Measurements from ENCODE around the gene NOVA2.

NOVA2 gene

GRCh38 chr19:45962021-45962420, 11.6 kb downstream of the NOVA2 start:
- TF ChIP-seq, protein P1, sequence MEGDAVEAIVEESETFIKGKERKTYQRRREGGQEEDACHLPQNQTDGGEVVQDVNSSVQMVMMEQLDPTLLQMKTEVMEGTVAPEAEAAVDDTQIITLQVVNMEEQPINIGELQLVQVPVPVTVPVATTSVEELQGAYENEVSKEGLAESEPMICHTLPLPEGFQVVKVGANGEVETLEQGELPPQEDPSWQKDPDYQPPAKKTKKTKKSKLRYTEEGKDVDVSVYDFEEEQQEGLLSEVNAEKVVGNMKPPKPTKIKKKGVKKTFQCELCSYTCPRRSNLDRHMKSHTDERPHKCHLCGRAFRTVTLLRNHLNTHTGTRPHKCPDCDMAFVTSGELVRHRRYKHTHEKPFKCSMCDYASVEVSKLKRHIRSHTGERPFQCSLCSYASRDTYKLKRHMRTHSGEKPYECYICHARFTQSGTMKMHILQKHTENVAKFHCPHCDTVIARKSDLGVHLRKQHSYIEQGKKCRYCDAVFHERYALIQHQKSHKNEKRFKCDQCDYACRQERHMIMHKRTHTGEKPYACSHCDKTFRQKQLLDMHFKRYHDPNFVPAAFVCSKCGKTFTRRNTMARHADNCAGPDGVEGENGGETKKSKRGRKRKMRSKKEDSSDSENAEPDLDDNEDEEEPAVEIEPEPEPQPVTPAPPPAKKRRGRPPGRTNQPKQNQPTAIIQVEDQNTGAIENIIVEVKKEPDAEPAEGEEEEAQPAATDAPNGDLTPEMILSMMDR (IDR thresholded peaks at IDR 0.05; ENCODE audit: insufficient read depth, low read depth, low read length, missing control alignments) = no peak
- no peak overlapping the region for H3K4me3 ChIP-seq (ENCODE audit: low read depth, low read length)

DNA sequence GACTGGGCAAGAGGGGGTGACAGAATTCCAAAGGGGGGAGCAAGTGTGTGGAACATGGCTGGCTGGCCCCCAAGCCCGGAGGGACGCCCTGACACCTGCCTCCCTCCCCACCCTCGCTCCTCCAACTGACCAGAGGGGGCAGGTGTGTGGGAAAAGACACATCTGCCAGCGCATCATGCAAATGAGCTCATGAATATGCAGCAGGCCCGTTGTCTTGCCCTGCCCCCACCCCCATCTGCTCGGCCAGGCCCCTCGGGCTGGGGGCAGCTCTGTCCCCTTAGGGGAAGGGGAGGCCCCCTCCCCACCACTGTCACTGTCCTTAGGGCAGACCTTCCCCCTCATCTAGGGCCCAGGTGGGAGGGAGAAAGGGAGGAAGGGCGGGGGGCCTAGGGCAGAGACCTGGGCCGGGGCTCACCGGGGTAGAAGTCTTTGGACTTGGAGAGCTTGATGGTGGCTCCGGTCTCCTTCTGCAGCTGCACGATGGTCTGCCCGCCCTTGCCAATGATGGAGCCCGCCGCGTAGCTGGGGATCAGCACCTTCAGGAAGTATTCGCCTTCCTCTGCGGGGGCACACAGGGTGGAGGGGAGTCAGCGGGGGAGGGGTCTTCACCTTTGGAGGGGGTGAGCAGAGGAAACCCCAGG, 12.9 kb downstream of the NOVA2 start:
- TF ChIP-seq, protein P1 (IDR thresholded peaks at IDR 0.05; ENCODE audit: insufficient read depth, low read depth, low read length, missing control alignments) = no peak
- no peak overlapping the region for H3K4me3 ChIP-seq (ENCODE audit: low read depth, low read length)
- DNase-seq (ENCODE audit: low read depth) = no peak

More at GRCh38 chr19:45962021-45962420, 11.6 kb downstream of the NOVA2 start:
- DNase-seq (ENCODE audit: low read depth) = no peak

DNA sequence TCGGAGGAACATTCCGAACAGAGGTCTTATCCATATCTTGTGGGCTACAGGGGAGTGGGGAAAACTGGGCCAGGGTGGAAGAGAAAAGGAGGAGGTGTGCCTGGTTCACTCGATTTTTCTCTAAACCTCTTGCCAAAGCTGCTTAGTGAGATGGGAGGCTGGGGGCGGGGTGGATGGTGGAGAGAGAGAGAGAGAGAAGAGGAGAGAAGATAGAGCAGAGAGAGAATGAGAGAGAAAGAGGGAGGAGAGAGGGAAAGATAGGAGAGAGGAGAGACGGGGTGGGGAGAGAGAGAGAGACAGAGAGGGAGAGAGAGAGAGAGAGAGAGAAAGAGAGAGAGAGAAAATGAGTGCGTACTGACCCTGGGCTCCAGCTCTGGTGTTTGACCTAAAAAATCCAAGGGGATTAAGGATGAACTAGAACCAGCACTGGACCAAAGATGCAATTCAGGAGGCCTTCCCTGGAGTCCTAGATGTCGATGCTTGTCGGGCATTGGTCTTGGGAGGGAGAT, 14.1 kb downstream of the NOVA2 start:
- TF ChIP-seq, protein P1 (IDR thresholded peaks at IDR 0.05; ENCODE audit: insufficient read depth, low read depth, low read length, missing control alignments) = no peak
- no peak for DNase-seq (ENCODE audit: low read depth)
- H3K4me3 ChIP-seq (ENCODE audit: low read depth, low read length) = no peak overlapping the region

GRCh38 chr19:45958769-45959516, 14.7 kb downstream of the NOVA2 start:
- no peak for DNase-seq (ENCODE audit: low read depth)
- TF ChIP-seq, protein P1 (IDR thresholded peaks at IDR 0.05; ENCODE audit: insufficient read depth, low read depth, low read length, missing control alignments) = no peak
- H3K4me3 ChIP-seq (ENCODE audit: low read depth, low read length) = no peak overlapping the region

- TF ChIP-seq, protein P1 (IDR thresholded peaks at IDR 0.05; ENCODE audit: insufficient read depth, low read depth, low read length, missing control alignments) = no peak
- no peak overlapping the region for H3K4me3 ChIP-seq (ENCODE audit: low read depth, low read length)
- no peak for DNase-seq (ENCODE audit: low read depth)
Observed at GRCh38 chr19:45958320-45958719, 15.3 kb downstream of the NOVA2 start.

GRCh38 chr19:45955905-45956608, 17.6 kb downstream of the NOVA2 start:
- TF ChIP-seq, protein P1 (IDR thresholded peaks at IDR 0.05; ENCODE audit: insufficient read depth, low read depth, low read length, missing control alignments) = no peak
- no peak overlapping the region for H3K4me3 ChIP-seq (ENCODE audit: low read depth, low read length)
- no peak for DNase-seq (ENCODE audit: low read depth)
